HFFc6 (cell line): ENCODE data around the gene LRGUK. TPM values are rescaled to one million over a fixed set of nuclear protein-coding genes. Genes with fewer than 3 reads are reported as not detected.

ENCODE experiments used
- DNase-seq: peaks from one replicate; pipeline ENCODE4 v3.0.0-alpha.2; 2018
- H3K27ac Mint-ChIP-seq: 2 replicates; pipeline ENCODE4 v1.8.0; 2020; ENCODE audit warnings: mild to moderate bottlenecking, mixed read lengths
- H3K27me3 Mint-ChIP-seq: 2 replicates; pipeline ENCODE4 v1.8.0; 2021; ENCODE audit warnings: mild to moderate bottlenecking, moderate library complexity, mixed read lengths; ENCODE audit not compliant: insufficient read depth
- H3K36me3 Mint-ChIP-seq: 2 replicates; pipeline ENCODE4 v1.8.0; 2021; ENCODE audit warnings: low read depth, mixed read lengths
- H3K4me1 Mint-ChIP-seq: 2 replicates; pipeline ENCODE4 v1.8.0; 2020; ENCODE audit warnings: low read depth, mixed read lengths
- H3K4me3 Mint-ChIP-seq: 2 replicates; pipeline ENCODE4 v1.8.0; 2020; ENCODE audit warnings: mild to moderate bottlenecking, moderate library complexity, mixed read lengths
- H3K9me3 Mint-ChIP-seq: 2 replicates; pipeline ENCODE4 v1.8.0; 2020; ENCODE audit warnings: mild to moderate bottlenecking, mixed read lengths
- total RNA-seq, 6 experiments: library from RNA; stranded (reverse); fragmentation: NEBNext Ultra II Directional; extraction: Animal tissue kit (Norgen Biotek cat#: 25700); gene quantifications; 2 replicates in 1 of 6; 3 replicates in 5 of 6; pipeline ENCODE4 v1.2.3, GENCODE V29; 2021
- TF ChIP-seq, protein P1 (sequence below): fragments of 200-600 bp; sonication (generic); IDR thresholded peaks from 2 replicates; pipeline ENCODE4 v1.5.0; 2021; ENCODE audit warnings: antibody characterized with exemption, mild to moderate bottlenecking

LRGUK gene
- total RNA-seq, 6 experiments from 2014 or later: 0.07 to 0.32 (median 0.10) TPM; not detected in 3

DNA sequence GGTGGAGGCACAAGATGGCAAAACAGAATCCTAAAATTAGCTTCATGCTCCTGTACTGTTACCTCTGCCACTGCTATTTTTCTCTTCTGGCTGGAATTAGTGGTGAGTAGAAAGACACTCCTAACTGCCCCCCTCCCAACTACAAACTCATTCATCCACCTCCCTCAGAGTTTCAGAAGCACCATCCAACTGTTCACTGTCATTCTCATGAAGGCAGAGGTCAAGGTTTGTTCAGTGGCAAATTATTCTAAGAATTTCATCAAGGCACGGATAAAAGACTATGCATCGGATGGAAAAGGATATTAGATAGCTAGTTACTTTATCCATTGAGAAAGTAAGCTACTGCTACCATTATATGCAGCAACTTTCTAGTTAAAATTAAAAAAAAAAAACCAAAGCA lies 59.7 kb downstream of the LRGUK start:
- Mint-ChIP-seq H3K4me3 (no peak overlapping the region), H3K9me3 (no peaks in the 10 kb centered on the region), H3K27ac (no peak overlapping the region), H3K4me1 (peaks cover 20% of the 10 kb centered on the region), H3K27me3 (peaks cover 5% of the 10 kb centered on the region), H3K36me3 (no peaks in the 10 kb centered on the region)
- DNase-seq: no peak
- TF ChIP-seq, protein P1, sequence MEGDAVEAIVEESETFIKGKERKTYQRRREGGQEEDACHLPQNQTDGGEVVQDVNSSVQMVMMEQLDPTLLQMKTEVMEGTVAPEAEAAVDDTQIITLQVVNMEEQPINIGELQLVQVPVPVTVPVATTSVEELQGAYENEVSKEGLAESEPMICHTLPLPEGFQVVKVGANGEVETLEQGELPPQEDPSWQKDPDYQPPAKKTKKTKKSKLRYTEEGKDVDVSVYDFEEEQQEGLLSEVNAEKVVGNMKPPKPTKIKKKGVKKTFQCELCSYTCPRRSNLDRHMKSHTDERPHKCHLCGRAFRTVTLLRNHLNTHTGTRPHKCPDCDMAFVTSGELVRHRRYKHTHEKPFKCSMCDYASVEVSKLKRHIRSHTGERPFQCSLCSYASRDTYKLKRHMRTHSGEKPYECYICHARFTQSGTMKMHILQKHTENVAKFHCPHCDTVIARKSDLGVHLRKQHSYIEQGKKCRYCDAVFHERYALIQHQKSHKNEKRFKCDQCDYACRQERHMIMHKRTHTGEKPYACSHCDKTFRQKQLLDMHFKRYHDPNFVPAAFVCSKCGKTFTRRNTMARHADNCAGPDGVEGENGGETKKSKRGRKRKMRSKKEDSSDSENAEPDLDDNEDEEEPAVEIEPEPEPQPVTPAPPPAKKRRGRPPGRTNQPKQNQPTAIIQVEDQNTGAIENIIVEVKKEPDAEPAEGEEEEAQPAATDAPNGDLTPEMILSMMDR: no peak

DNA sequence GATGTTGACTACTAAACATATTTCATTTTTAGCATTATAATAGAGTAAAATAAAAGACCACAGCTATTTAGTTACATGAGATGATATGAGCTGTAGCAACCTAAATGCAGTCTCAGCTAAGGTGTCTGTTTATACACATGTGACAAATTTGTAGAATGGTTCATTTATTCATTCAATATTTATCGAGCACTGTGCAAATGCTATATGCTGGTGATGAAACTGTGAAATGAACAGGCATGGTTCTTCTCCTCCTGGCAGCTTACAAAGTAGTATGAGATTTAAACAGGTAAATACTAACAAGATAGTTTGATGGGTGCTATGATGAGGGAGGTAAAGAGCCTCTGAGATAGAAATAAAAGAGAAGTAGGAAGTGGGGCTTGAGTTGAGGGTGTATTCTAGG lies 60.8 kb downstream of the LRGUK start:
- H3K4me1 Mint-ChIP-seq: peaks cover 20% of the 10 kb centered on the region
- peaks cover 3% of the 10 kb centered on the region for H3K27me3 Mint-ChIP-seq
- no peak for DNase-seq
- H3K27ac Mint-ChIP-seq: no peak overlapping the region
- H3K36me3 Mint-ChIP-seq: no peaks in the 10 kb centered on the region
- no peaks in the 10 kb centered on the region for H3K9me3 Mint-ChIP-seq
- H3K4me3 Mint-ChIP-seq: no peak overlapping the region
- TF ChIP-seq, protein P1: no peak

DNA sequence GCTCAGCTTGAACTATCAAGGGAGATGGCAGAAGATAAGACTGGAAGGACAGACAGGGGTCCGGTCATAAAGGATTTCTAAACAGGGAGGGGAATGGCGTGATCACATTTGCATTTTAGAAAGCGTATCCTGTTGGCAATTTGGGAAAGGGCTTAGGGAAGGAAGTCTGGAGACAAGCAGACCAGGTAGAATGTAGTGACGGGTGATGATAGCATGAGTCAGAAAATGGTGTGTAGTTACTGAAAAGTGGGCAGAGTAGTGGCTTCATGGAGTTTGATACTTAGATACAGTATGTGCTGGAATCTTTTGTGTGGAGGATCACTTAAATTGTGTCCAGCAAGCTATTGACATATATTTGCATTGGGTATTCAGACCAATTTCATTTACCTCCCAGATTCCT lies 61.2 kb downstream of the LRGUK start:
- Mint-ChIP-seq H3K36me3 (no peaks in the 10 kb centered on the region), H3K9me3 (no peaks in the 10 kb centered on the region), H3K4me3 (no peak overlapping the region), H3K27me3 (peaks cover 2% of the 10 kb centered on the region), H3K27ac (no peak overlapping the region), H3K4me1 (peaks cover 20% of the 10 kb centered on the region)
- TF ChIP-seq, protein P1: no peak
- no peak for DNase-seq

DNA sequence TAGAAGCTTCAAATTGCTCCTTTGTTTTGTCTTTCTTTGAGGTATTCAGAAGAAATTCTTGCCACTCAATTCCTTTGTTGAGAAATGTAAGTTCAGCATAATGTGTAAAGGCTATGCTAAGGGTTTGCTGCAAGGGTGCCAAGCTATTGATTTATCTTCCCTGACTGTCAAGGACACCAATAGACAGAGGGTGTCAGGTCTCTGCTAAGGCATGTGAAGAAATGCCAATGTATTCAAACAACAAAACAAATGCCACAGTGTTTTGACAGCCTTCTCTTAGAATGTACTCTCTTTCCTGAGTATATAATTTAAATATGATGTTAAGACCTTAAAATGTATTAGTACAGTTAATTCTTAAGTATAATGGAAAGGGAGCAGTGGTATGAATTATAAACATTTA lies 62.4 kb downstream of the LRGUK start:
- Mint-ChIP-seq H3K4me3 (no peak overlapping the region), H3K27me3 (peaks cover 2% of the 10 kb centered on the region), H3K27ac (no peak overlapping the region), H3K36me3 (no peaks in the 10 kb centered on the region), H3K9me3 (no peaks in the 10 kb centered on the region), H3K4me1 (peaks cover 20% of the 10 kb centered on the region)
- DNase-seq: no peak
- TF ChIP-seq, protein P1: no peak

DNA sequence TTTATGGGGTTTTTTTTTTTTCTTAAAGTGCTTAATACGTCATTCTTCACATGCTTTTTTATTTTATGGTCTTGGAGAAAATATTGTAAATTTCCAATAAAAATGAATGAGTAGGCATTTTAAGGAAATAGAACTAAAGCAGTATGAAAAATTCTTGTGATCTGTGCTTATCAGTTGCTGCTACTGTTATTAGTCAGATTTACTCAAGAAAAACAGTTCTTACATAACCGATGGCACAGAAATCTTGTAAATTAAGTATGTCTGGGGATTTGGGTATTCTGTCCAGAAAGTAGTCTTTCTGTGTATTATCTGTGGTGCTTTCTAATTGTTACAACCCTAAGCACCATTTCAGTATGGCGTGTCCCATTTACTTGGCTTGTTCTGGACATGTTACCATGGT lies 64.7 kb downstream of the LRGUK start:
- Mint-ChIP-seq H3K36me3 (no peaks in the 10 kb centered on the region), H3K27me3 (no peaks in the 10 kb centered on the region; the same call in none of the 2 replicates), H3K4me3 (no peak overlapping the region), H3K4me1 (peaks cover 6% of the 10 kb centered on the region), H3K27ac (no peak overlapping the region), H3K9me3 (no peaks in the 10 kb centered on the region)
- no peak for DNase-seq
- TF ChIP-seq, protein P1: no peak

DNA sequence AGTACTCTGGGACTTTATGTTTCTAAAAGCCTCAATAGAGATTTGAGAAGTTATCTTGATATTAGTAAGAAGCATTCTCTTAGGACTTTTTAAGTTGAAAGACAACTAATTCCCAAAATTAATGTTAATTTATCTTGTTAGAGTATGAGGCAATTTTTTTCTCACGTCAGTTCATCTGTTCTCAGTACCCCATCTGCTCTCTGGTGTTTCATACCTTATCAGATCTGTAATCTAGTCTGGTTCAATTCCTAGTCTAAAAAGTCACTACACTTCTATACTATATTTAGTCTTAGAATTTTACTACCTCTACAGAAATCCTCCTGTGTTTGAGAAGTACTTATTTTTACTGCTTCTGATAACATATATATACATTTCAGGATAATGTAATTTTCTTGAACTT lies 66.1 kb downstream of the LRGUK start:
- no peak for DNase-seq
- Mint-ChIP-seq H3K4me1 (no peaks in the 10 kb centered on the region), H3K27ac (no peak overlapping the region), H3K9me3 (no peaks in the 10 kb centered on the region), H3K27me3 (peaks cover 5% of the 10 kb centered on the region), H3K36me3 (no peaks in the 10 kb centered on the region), H3K4me3 (no peak overlapping the region)
- TF ChIP-seq, protein P1: no peak
